Activated naive CD8-positive, alpha-beta T cell treated with anti-CD3 and anti-CD28 coated beads, Interleukin-2, amount 50 U/mL, for 24 hours (primary cell): ENCODE results near the gene USP40.

Experiments
- ATAC-seq: fragments of 150-1000 bp; cut with Tn5 transposase; one replicate; pipeline ENCODE4 v1.10.0; 2021
- DNase-seq: peaks from one replicate; pipeline ENCODE4 v3.0.0; 2021
- H3K27ac Mint-ChIP-seq: one replicate; pipeline ENCODE4 v1.8.0; 2021; ENCODE audit warnings: mild to moderate bottlenecking, mixed read lengths
- H3K27me3 Mint-ChIP-seq: one replicate; pipeline ENCODE4 v1.8.0; 2021; ENCODE audit warnings: mixed read lengths
- H3K36me3 Mint-ChIP-seq: one replicate; pipeline ENCODE4 v1.8.0; 2021; ENCODE audit warnings: low read depth, mixed read lengths
- H3K4me1 Mint-ChIP-seq: one replicate; pipeline ENCODE4 v1.8.0; 2021; ENCODE audit warnings: mixed read lengths
- H3K4me3 Mint-ChIP-seq: one replicate; pipeline ENCODE4 v1.8.0; 2021; ENCODE audit warnings: mild to moderate bottlenecking, moderate library complexity, mixed read lengths
- H3K9me3 Mint-ChIP-seq: one replicate; pipeline ENCODE4 v1.8.0; 2021; ENCODE audit warnings: mixed read lengths

The USP40 gene

DNA sequence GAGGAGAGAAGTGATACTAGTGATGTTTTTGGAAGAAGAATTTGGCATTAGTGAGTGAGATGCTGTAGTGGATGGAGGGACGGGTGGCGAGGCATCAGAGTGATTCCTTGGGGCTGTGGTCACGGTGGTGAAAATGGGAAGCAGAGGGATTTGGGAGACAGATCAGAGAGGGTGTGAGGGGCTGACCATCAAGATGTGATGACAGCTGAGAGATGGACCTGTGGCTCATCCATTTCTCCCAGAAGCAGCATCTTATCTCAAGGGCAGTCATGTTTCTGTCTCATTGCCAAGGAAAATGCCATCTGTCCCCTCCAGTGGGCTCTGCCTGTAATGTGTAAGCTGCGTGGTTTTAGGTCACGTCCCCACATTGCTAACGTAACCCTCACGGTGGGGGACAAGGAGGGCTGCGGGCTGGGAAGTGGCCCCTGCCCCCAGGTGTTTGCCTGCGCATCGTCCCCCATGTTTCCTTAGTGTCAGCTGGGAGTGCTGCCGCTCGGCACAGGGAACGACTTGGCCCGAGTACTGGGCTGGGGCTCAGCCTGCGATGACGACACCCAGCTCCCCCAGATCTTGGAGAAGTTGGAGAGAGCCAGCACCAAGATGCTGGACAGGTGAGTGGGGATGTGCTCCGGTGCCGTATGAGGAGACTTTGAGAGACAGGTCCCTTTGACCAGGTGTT lies 121.3 kb downstream of the USP40 start:
- no peak overlapping the region for H3K27ac Mint-ChIP-seq
- peaks cover 10% of the 10 kb centered on the region for H3K4me1 Mint-ChIP-seq
- ATAC-seq, result no peak
- H3K36me3 Mint-ChIP-seq, result peaks cover 45% of the 10 kb centered on the region
- no peaks in the 10 kb centered on the region for H3K9me3 Mint-ChIP-seq
- H3K27me3 Mint-ChIP-seq, result no peaks in the 10 kb centered on the region
- DNase-seq, result no peak
- no peak overlapping the region for H3K4me3 Mint-ChIP-seq

DNA sequence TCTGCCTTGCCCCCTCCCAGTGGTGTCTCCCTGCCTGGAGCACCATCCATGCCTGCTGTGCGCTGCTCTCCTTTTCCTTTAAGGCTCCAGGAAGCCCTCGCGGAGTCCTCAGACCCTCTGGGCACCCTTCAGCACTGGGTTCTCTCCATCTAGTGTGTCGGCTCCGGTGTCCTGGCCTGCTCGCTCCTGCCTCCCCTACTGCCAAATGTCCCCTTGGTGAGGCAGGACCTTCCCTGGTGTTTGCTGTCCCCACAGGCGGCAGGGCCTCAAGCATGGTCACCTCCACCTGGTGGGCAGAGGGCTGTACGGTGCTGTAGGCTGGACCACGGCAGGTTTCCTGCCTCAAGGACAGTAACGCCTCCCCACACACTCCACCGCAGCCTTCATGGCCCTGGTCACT lies 122.1 kb downstream of the USP40 start:
- peaks cover 10% of the 10 kb centered on the region for H3K4me1 Mint-ChIP-seq
- no peak overlapping the region for H3K27ac Mint-ChIP-seq
- ATAC-seq, result no peak
- no peaks in the 10 kb centered on the region for H3K27me3 Mint-ChIP-seq
- DNase-seq, result no peak
- H3K36me3 Mint-ChIP-seq, result peaks cover 44% of the 10 kb centered on the region
- no peaks in the 10 kb centered on the region for H3K9me3 Mint-ChIP-seq
- H3K4me3 Mint-ChIP-seq, result no peak overlapping the region

DNA sequence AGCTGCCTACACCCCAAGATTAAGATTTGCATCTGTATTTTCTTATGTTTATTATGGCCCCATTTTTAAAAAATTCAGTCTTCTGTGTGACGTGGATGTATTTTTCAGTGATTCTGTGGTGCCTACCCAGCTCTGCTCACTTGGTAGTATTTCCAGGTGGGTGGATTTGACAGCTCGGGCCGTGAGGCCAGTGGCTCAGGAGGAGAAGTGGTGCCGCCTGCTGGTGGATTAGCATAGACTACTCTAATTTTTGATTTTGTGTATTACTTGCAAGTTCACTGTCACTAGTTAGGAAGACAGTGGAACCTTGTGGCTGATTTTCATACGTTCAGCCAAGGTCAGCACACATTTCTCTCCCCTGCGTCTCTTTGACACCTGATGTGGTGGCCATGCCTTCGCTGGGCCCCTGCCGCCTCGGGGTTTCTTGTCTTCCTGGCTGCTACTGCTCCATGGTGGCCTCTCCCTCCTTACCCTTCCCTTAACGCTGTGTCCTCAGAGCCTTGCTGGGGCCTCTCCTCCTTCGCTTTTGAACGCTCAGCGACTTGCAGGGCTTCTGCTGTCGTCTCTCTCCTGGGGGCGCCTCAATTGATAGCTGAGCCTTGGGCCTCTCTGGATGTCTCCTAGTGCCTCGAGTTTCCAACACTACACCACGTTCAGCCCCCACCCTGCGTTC lies 122.9 kb downstream of the USP40 start:
- no peak overlapping the region for H3K27ac Mint-ChIP-seq
- no peaks in the 10 kb centered on the region for H3K27me3 Mint-ChIP-seq
- no peak overlapping the region for H3K4me3 Mint-ChIP-seq
- H3K4me1 Mint-ChIP-seq, result peaks cover 10% of the 10 kb centered on the region
- DNase-seq, result peak; percentile 83
- H3K9me3 Mint-ChIP-seq, result no peaks in the 10 kb centered on the region
- peak; percentile 77 for ATAC-seq
- peaks cover 38% of the 10 kb centered on the region for H3K36me3 Mint-ChIP-seq

DNA sequence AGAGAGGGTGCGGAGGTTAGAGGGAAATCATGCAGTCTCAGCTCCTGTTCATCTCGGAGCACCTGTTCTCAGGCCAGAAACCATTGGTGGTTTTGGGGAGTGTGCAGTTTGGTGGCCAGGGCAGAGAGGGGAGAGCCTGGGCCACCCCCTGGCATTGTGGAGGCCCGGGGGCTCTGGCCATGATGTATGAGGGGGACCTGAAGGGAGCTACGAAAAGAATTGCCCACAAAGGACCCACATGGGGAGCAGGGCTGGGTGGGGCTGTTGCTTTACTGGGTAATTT lies 124.6 kb downstream of the USP40 start:
- H3K27ac Mint-ChIP-seq, result no peak overlapping the region
- H3K4me1 Mint-ChIP-seq, result peaks cover 10% of the 10 kb centered on the region
- no peaks in the 10 kb centered on the region for H3K9me3 Mint-ChIP-seq
- H3K27me3 Mint-ChIP-seq, result no peaks in the 10 kb centered on the region
- DNase-seq (no peak), ATAC-seq (no peak)
- no peak overlapping the region for H3K4me3 Mint-ChIP-seq
- H3K36me3 Mint-ChIP-seq, result peaks cover 38% of the 10 kb centered on the region

- peaks cover 41% of the 10 kb centered on the region for H3K36me3 Mint-ChIP-seq
- H3K27ac Mint-ChIP-seq, result peak overlapping the region; percentile 5
- ATAC-seq (no peak), DNase-seq (no peak)
- no peaks in the 10 kb centered on the region for H3K9me3 Mint-ChIP-seq
- no peaks in the 10 kb centered on the region for H3K27me3 Mint-ChIP-seq
- no peak overlapping the region for H3K4me3 Mint-ChIP-seq
- H3K4me1 Mint-ChIP-seq, result peaks cover 10% of the 10 kb centered on the region
These were observed 125.2 kb downstream of the USP40 start for GRCh38 chr2:233441161-233442027.

DNA sequence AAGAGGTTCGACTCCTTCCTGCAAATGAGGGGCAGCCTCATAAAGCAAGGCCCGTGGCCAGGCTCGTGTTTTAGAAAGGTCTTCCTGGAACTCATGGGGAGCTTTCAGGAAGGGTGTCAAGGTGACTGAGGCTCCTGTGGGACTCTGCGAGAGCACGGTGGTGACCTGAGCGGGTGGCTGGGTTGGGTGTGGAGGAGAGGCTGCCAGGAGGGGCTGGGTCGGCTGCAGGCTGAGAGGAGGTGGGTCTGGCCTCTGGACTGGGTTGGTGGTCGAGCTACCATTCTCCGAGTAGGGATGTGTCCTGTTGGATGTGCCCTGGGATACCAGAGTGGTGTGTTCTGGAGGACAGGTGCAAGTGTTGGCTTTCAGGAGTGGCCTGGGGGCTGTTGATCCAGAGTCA lies 125.9 kb downstream of the USP40 start:
- DNase-seq, result no peak

DNA sequence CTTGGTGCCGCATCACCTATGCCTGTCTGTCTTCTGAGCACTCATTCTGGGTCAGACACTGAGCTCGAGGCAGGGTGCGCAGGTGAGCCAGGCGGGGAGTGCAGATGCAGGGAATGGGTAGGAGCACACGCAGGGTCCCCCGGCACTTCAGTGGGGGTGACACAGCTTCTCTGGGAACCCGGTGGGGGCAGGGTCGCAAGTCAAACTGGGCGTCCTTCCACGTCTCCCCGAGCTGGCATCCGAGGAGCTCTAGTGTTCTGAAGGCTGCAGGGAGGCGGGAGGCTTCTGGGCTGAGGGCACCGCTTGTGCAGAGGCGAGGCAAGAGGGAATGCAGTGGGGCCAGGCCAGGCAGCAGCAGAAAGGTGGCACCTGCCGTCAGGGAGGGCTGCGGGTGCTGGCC lies 126.3 kb downstream of the USP40 start:
- H3K27me3 Mint-ChIP-seq, result no peaks in the 10 kb centered on the region
- peak overlapping the region; percentile 5 for H3K27ac Mint-ChIP-seq
- peaks cover 42% of the 10 kb centered on the region for H3K36me3 Mint-ChIP-seq
- ATAC-seq (no peak), DNase-seq (no peak)
- H3K9me3 Mint-ChIP-seq, result no peaks in the 10 kb centered on the region
- no peak overlapping the region for H3K4me3 Mint-ChIP-seq
- H3K4me1 Mint-ChIP-seq, result peaks cover 10% of the 10 kb centered on the region

More for the DNA sequence above, 125.9 kb downstream of the USP40 start:
- Mint-ChIP-seq H3K9me3 (no peaks in the 10 kb centered on the region), H3K4me3 (no peak overlapping the region), H3K36me3 (peaks cover 40% of the 10 kb centered on the region), H3K4me1 (peaks cover 10% of the 10 kb centered on the region), H3K27ac (peak overlapping the region; percentile 5), H3K27me3 (no peaks in the 10 kb centered on the region)
- no peak for ATAC-seq

- Mint-ChIP-seq H3K27ac (no peak overlapping the region), H3K4me3 (no peak overlapping the region), H3K4me1 (peaks cover 13% of the 10 kb centered on the region), H3K27me3 (no peaks in the 10 kb centered on the region), H3K36me3 (peaks cover 42% of the 10 kb centered on the region), H3K9me3 (no peaks in the 10 kb centered on the region)
- no peak for ATAC-seq
- no peak for DNase-seq
These were observed 127.4 kb downstream of the USP40 start for GRCh38 chr2:233439191-233439590.

GRCh38 chr2:233438573-233439147 lies 127.9 kb downstream of the USP40 start:
- Mint-ChIP-seq H3K4me1 (peaks cover 13% of the 10 kb centered on the region), H3K9me3 (no peaks in the 10 kb centered on the region), H3K27ac (no peak overlapping the region), H3K36me3 (peaks cover 40% of the 10 kb centered on the region), H3K4me3 (no peak overlapping the region), H3K27me3 (no peaks in the 10 kb centered on the region)
- ATAC-seq, result no peak
- DNase-seq, result no peak

DNA sequence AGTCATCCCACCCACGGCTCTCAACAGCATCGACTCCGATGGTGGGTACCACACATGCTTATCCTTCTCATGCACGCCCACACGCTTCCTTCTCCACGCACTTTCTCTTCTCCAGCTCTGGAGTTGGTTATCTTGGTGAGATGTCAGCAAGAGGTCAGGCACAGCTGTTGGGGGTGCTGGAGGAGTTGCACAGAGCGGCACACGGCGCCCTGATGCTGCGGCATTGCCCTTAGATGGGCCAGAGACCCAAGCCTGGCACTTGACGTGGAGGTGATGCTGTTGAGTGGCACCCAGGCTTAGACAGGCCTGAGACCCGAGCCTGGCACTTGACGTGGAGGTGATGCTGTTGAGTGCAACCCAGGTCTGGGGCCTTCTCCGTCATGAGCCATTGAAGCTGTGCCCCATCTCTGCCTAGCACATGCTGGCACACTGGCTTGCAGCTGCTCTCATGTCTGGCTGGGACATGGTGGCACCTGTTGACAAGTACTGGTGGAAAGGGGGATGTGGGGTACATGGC lies 129.1 kb downstream of the USP40 start:
- Mint-ChIP-seq H3K4me3 (no peak overlapping the region), H3K9me3 (no peaks in the 10 kb centered on the region), H3K27me3 (no peaks in the 10 kb centered on the region), H3K36me3 (peaks cover 39% of the 10 kb centered on the region), H3K27ac (peak overlapping the region; percentile 52), H3K4me1 (peaks cover 7% of the 10 kb centered on the region)
- no peak for ATAC-seq
- DNase-seq, result no peak

GRCh38 chr2:233436691-233437438 lies 129.7 kb downstream of the USP40 start:
- H3K4me1 Mint-ChIP-seq, result peaks cover 7% of the 10 kb centered on the region
- no peaks in the 10 kb centered on the region for H3K27me3 Mint-ChIP-seq
- no peak overlapping the region for H3K4me3 Mint-ChIP-seq
- peak overlapping the region; percentile 52 for H3K27ac Mint-ChIP-seq
- H3K36me3 Mint-ChIP-seq, result peaks cover 41% of the 10 kb centered on the region
- ATAC-seq (no peak), DNase-seq (no peak)
- no peaks in the 10 kb centered on the region for H3K9me3 Mint-ChIP-seq

DNA sequence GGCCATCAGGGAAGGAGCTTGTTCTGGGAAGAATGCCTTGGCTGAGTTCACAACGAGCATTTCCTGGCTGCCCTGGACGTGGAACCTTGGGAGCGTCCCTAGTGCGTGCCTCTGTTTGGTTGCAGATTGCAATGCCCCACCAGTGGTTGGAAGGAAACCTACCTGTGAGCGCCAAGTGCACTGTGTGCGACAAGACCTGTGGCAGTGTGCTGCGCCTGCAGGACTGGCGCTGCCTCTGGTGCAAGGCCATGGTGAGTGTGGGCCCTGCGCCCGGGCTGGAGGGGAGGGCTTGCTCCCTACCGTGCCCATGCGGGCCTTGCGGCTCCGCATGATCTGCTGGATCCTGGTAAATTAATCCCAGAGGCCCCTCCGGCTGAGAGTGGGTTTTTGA lies 130.4 kb downstream of the USP40 start:
- Mint-ChIP-seq H3K27me3 (no peaks in the 10 kb centered on the region), H3K9me3 (no peaks in the 10 kb centered on the region), H3K27ac (no peak overlapping the region), H3K4me3 (no peak overlapping the region), H3K36me3 (peaks cover 47% of the 10 kb centered on the region), H3K4me1 (peaks cover 7% of the 10 kb centered on the region)
- DNase-seq (no peak), ATAC-seq (no peak)

DNA sequence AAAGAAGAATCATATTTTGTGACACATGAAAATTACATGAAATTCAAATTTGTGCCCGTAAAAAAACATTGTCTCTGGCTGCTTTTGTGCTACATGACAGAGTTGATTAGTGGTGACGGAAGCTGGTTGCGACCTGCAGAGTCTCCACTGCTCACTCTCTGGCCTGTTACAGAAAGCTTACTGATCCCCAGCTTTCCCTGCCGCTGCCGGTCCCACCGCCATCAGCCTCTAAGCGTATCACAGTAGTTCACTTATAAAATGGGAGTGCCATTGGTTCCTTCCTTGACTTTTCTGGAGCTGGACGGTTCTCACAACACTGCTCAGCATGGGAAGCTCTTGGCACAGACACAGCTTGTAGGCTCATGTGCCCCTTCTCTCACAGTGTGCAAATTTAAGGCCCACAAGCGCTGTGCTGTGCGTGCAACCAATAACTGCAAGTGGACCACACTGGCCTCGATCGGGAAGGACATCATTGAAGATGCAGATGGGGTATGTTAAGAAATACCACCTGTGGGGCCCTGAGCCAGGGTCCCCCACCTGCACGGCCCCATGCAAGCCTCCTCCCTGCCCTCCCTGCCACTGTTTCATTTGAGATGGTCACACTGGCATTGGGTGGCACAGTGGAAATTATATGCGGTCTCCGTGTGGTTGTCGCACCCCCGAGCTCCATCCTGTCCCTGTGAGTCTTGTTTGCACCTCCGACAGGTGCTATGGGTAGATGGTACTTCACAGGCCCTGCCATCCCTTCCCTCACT lies 131.0 kb downstream of the USP40 start:
- peaks cover 13% of the 10 kb centered on the region for H3K4me1 Mint-ChIP-seq
- H3K4me3 Mint-ChIP-seq, result no peak overlapping the region
- no peak overlapping the region for H3K27ac Mint-ChIP-seq
- H3K27me3 Mint-ChIP-seq, result no peaks in the 10 kb centered on the region
- no peaks in the 10 kb centered on the region for H3K9me3 Mint-ChIP-seq
- H3K36me3 Mint-ChIP-seq, result peaks cover 45% of the 10 kb centered on the region
- DNase-seq (no peak), ATAC-seq (no peak)
